BJ (cell line): ENCODE measurements around the gene RBMS3. TPM values are rescaled to one million over a fixed set of nuclear protein-coding genes. Genes with fewer than 3 reads are reported as not detected.

Source experiments
- CTCF ChIA-PET: fragments of 350-600 bp; formaldehyde crosslinking; extraction: SDS; loops from one replicate; lab custom pipeline; 2021; ENCODE audit warnings: antibody characterized with exemption, inconsistent platforms; lab: Yijun Ruan, JAX
- POLR2A ChIA-PET: fragments of 300-600 bp; sonication (Branson Sonifier 250); formaldehyde crosslinking; extraction: SDS; loops from one replicate; lab custom pipeline; 2021; ENCODE audit warnings: antibody characterized with exemption; lab: Charles Lee
- DNase-seq: peaks from one replicate; pipeline ENCODE4 v3.0.0-alpha.2; 2011; ENCODE audit warnings: low read depth
- H3K27me3 ChIP-seq: 2 replicates; pipeline ENCODE4 v1.6.0; 2011; ENCODE audit warnings: low read length; ENCODE audit not compliant: control insufficient read depth, insufficient read depth
- H3K36me3 ChIP-seq: 2 replicates; pipeline ENCODE4 v1.5.1; 2011; ENCODE audit warnings: low read length; ENCODE audit not compliant: control insufficient read depth, insufficient read depth
- H3K4me3 ChIP-seq: 2 replicates; pipeline ENCODE4 v1.5.1; 2011; ENCODE audit warnings: low read depth, mild to moderate bottlenecking, control low read depth, low read length
- polyA plus RNA-seq: library from polyadenylated mRNA; depleted of rRNA; stranded (reverse); fragments of >200 nt; gene quantifications from 2 replicates; pipeline ENCODE4 v1.2.3, GENCODE V29; 2011
- TF ChIP-seq, protein P1 (sequence below): IDR thresholded peaks from 2 replicates; pipeline ENCODE4 v1.5.1; 2011; ENCODE audit warnings: low read depth, mild to moderate bottlenecking, control low read depth, inconsistent platforms, low read length, moderate library complexity; ENCODE audit not compliant: insufficient read depth

RBMS3 gene
- polyA plus RNA-seq, 1 experiment = 14.5 TPM

DNA sequence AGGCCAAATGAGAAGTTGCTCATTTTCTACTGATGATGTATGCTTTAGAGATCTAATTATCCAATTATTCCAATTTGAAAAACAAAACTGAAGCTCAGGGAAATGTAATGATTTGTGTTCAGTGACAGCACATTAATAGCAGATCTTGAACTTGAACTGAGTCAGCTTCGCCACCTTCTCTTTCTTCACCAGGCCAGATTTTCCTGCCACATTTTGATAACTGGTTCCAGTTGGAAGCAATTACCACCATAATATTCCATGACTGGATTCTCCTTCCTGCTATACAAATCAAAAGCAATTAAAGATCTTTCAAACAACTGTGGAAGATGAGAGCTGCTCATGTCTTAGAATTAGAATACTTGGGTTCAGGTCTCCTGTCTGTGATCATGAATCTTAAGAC lies 334.1 kb downstream of the RBMS3 start:
- Histone ChIP-seq H3K36me3 (no peaks in the 10 kb centered on the region), H3K4me3 (no peak overlapping the region), H3K27me3 (no peaks in the 10 kb centered on the region)
- TF ChIP-seq, protein P1, sequence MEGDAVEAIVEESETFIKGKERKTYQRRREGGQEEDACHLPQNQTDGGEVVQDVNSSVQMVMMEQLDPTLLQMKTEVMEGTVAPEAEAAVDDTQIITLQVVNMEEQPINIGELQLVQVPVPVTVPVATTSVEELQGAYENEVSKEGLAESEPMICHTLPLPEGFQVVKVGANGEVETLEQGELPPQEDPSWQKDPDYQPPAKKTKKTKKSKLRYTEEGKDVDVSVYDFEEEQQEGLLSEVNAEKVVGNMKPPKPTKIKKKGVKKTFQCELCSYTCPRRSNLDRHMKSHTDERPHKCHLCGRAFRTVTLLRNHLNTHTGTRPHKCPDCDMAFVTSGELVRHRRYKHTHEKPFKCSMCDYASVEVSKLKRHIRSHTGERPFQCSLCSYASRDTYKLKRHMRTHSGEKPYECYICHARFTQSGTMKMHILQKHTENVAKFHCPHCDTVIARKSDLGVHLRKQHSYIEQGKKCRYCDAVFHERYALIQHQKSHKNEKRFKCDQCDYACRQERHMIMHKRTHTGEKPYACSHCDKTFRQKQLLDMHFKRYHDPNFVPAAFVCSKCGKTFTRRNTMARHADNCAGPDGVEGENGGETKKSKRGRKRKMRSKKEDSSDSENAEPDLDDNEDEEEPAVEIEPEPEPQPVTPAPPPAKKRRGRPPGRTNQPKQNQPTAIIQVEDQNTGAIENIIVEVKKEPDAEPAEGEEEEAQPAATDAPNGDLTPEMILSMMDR = no peak
- ChIA-PET CTCF (no interaction called here), POLR2A (no interaction called here)
- DNase-seq = no peak

- TF ChIP-seq, protein P1 = no peak
- Histone ChIP-seq H3K27me3 (no peaks in the 10 kb centered on the region), H3K4me3 (no peak overlapping the region), H3K36me3 (no peaks in the 10 kb centered on the region)
- ChIA-PET CTCF (interaction anchor here (0.7 kb wide), 1 partner anchor 247 kb away, joined by 3 read pairs; no protein-coding TSS in a partner anchor), POLR2A (no interaction called here)
- DNase-seq = no peak
Measured at GRCh38 chr3:29618395-29619282, 337.8 kb downstream of the RBMS3 start.

DNA sequence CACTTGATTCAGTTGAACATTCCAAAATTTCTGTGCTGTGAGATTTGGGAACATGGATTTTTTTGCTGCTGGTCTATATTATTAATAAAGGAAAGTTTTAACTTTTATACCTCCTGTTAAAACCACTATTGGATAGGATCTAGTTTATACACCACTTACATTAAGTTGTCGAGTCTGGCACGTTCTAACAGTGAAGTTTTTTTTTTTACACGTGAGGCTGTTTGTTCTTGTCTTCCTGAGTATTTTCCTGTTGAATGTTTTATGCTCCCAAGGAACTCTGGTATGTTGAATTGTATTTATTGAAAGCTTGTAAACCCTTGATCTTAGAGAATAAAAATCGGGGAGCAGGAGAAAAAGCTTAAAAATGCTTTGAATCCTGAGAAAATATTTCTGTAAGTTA lies 338.8 kb downstream of the RBMS3 start:
- ChIA-PET POLR2A (no interaction called here), CTCF (interaction anchor here (0.7 kb wide), 2 partner anchors 248 to 443 kb away, joined by 3 read pairs; no protein-coding TSS in a partner anchor)
- TF ChIP-seq, protein P1 = no peak

GRCh38 chr3:29627136-29628117 lies 346.6 kb downstream of the RBMS3 start:
- DNase-seq = no peak
- TF ChIP-seq, protein P1 = no peak
- Histone ChIP-seq H3K36me3 (no peaks in the 10 kb centered on the region), H3K4me3 (no peak overlapping the region), H3K27me3 (no peaks in the 10 kb centered on the region)
- ChIA-PET CTCF (interaction anchor here (0.6 kb wide), 1 partner anchor 239 kb away, joined by 3 read pairs; no protein-coding TSS in a partner anchor), POLR2A (no interaction called here)

More for the DNA sequence above, 338.8 kb downstream of the RBMS3 start:
- DNase-seq = no peak
- Histone ChIP-seq H3K27me3 (no peaks in the 10 kb centered on the region), H3K36me3 (no peaks in the 10 kb centered on the region), H3K4me3 (no peak overlapping the region)
